MCF 10A (cell line): ENCODE results near the gene ETV5. TPM values are rescaled to one million over a fixed set of nuclear protein-coding genes. Genes with fewer than 3 reads are reported as not detected.

Source experiments
- BruUV-seq: library from RNA; stranded (reverse); fragments of 400-500 nt; replicated peaks from 2 replicates; lab custom pipeline; 2021; lab: Mats Ljungman, UMichigan
- CTCF ChIA-PET: fragments of 300-600 bp; sonication (Branson Sonifier 250); formaldehyde crosslinking; extraction: SDS; loops from one replicate; lab custom pipeline; 2021; ENCODE audit warnings: antibody characterized with exemption, inconsistent platforms; lab: Yijun Ruan, JAX
- POLR2A ChIA-PET: fragments of 300-600, 350-650 bp; sonication (Branson Sonifier 250); formaldehyde crosslinking; extraction: SDS; loops from one replicate; lab custom pipeline; 2020; ENCODE audit warnings: antibody characterized with exemption, inconsistent platforms; lab: Yijun Ruan, JAX
- DNase-seq: peaks from one replicate; pipeline ENCODE4 v3.0.0-alpha.2; 2018; ENCODE audit not compliant: unreplicated experiment
- H3K27ac Mint-ChIP-seq: one replicate; pipeline ENCODE4 v1.8.0; 2022; ENCODE audit warnings: mild to moderate bottlenecking, low read depth, mixed read lengths; ENCODE audit not compliant: unreplicated experiment
- H3K27me3 Mint-ChIP-seq: one replicate; pipeline ENCODE4 v1.8.0; 2022; ENCODE audit warnings: mixed read lengths; ENCODE audit not compliant: insufficient read depth, unreplicated experiment
- H3K36me3 Mint-ChIP-seq: one replicate; pipeline ENCODE4 v1.8.0; 2022; ENCODE audit warnings: mild to moderate bottlenecking, moderate library complexity, mixed read lengths; ENCODE audit not compliant: insufficient read depth, unreplicated experiment
- H3K4me1 Mint-ChIP-seq: one replicate; pipeline ENCODE4 v1.8.0; 2022; ENCODE audit warnings: mixed read lengths; ENCODE audit not compliant: insufficient read depth, unreplicated experiment
- H3K4me3 Mint-ChIP-seq: one replicate; pipeline ENCODE4 v1.8.0; 2022; ENCODE audit warnings: mild to moderate bottlenecking, moderate library complexity, mixed read lengths; ENCODE audit not compliant: unreplicated experiment
- H3K9me3 Mint-ChIP-seq: one replicate; pipeline ENCODE4 v1.8.0; 2022; ENCODE audit warnings: mixed read lengths; ENCODE audit not compliant: unreplicated experiment
- CTCF ChIP-seq: fragments of 200-600 bp; IDR thresholded peaks from one replicate; pipeline ENCODE4 v1.8.0; 2022; ENCODE audit warnings: antibody characterized with exemption, mild to moderate bottlenecking; ENCODE audit not compliant: unreplicated experiment
- intact Hi-C: fragments of 100-400 bp; cut with micrococcal nuclease; formaldehyde crosslinking; loops from 2 replicates; pipeline ENCODE4 v1.14.1; 2022
- total RNA-seq: library from RNA; stranded (reverse); gene quantifications from 2 replicates; pipeline ENCODE4 v1.2.3, GENCODE V29; 2022

Gene ETV5
- total RNA-seq, 1 experiment from 2014 or later: 93.0 TPM

GRCh38 chr3:186057594-186057993, 51.3 kb downstream of the ETV5 start:
- H3K4me1 Mint-ChIP-seq: peaks cover 8% of the 10 kb centered on the region
- POLR2A ChIA-PET: interaction anchor here (0.6 to 0.8 kb wide), 2 partner anchors 26 to 33 kb away, joined by 3 read pairs; no protein-coding TSS in a partner anchor
- H3K9me3 Mint-ChIP-seq: no peaks in the 10 kb centered on the region
- peak; percentile 71 for DNase-seq
- no peak for TF ChIP-seq CTCF
- no peak overlapping the region for H3K27ac Mint-ChIP-seq
- CTCF ChIA-PET: interaction anchor here (1.1 kb wide), 1 partner anchor 11 kb away, joined by 4 read pairs; no protein-coding TSS in a partner anchor
- no TSS peak for BruUV-seq
- intact Hi-C loops: no loop called here
- no peaks in the 10 kb centered on the region for H3K27me3 Mint-ChIP-seq
- no peak overlapping the region for H3K4me3 Mint-ChIP-seq
- H3K36me3 Mint-ChIP-seq: peaks cover 64% of the 10 kb centered on the region

GRCh38 chr3:186054792-186055352, 54.0 kb downstream of the ETV5 start:
- Mint-ChIP-seq H3K36me3 (peaks cover 62% of the 10 kb centered on the region), H3K9me3 (no peaks in the 10 kb centered on the region), H3K27me3 (no peaks in the 10 kb centered on the region), H3K4me3 (no peak overlapping the region), H3K4me1 (peaks cover 8% of the 10 kb centered on the region), H3K27ac (no peak overlapping the region)
- TF ChIP-seq CTCF: no peak
- DNase-seq: no peak
- intact Hi-C loops: no loop called here
- BruUV-seq: no TSS peak
- CTCF ChIA-PET: interaction anchor here (0.5 to 0.6 kb wide), 2 partner anchors 23 to 69 kb away, joined by 4 to 5 read pairs; no protein-coding TSS in a partner anchor
- POLR2A ChIA-PET: interaction anchor here (0.6 kb wide), 1 partner anchor 117 kb away, joined by 3 read pairs; no protein-coding TSS in a partner anchor

- intact Hi-C loops: no loop called here
- Mint-ChIP-seq H3K9me3 (no peaks in the 10 kb centered on the region), H3K27me3 (no peaks in the 10 kb centered on the region), H3K4me1 (peaks cover 8% of the 10 kb centered on the region), H3K36me3 (peaks cover 64% of the 10 kb centered on the region), H3K27ac (no peak overlapping the region), H3K4me3 (no peak overlapping the region)
- POLR2A ChIA-PET: interaction anchor here (0.6 kb wide), 1 partner anchor 117 kb away, joined by 3 read pairs; no protein-coding TSS in a partner anchor
- TF ChIP-seq CTCF: no peak
- no TSS peak for BruUV-seq
- CTCF ChIA-PET: interaction anchor here (0.5 to 0.6 kb wide), 2 partner anchors 22 to 68 kb away, joined by 4 to 5 read pairs; no protein-coding TSS in a partner anchor
- no peak for DNase-seq
Measured at GRCh38 chr3:186053954-186054791, 54.7 kb downstream of the ETV5 start.
